GM13976 (cell line): Measurements from ENCODE around the gene GAPDH.
A peak's percentile ranks its signal among the peaks of the same experiment; 100 is the strongest.

ENCODE experiments used
- DNase-seq: peaks from one replicate; pipeline ENCODE4 v3.0.0; 2012; ENCODE audit warnings: low spot score
- in situ Hi-C: fragments of 300-500 bp; cut with MboI; formaldehyde crosslinking; loops from one replicate; pipeline ENCODE4 v1.12.0; 2022; ENCODE audit warnings: low sequenced_read_pairs, mixed read lengths, inconsistent platforms; ENCODE audit not compliant: unreplicated experiment
- TF ChIP-seq, protein P1 (sequence below): IDR thresholded peaks from 2 replicates; pipeline ENCODE4 v1.5.1; 2012; ENCODE audit warnings: borderline replicate concordance, mild to moderate bottlenecking; ENCODE audit not compliant: insufficient read depth; ENCODE audit errors: extremely low read depth, missing control alignments, control extremely low read depth

Gene GAPDH

DNA sequence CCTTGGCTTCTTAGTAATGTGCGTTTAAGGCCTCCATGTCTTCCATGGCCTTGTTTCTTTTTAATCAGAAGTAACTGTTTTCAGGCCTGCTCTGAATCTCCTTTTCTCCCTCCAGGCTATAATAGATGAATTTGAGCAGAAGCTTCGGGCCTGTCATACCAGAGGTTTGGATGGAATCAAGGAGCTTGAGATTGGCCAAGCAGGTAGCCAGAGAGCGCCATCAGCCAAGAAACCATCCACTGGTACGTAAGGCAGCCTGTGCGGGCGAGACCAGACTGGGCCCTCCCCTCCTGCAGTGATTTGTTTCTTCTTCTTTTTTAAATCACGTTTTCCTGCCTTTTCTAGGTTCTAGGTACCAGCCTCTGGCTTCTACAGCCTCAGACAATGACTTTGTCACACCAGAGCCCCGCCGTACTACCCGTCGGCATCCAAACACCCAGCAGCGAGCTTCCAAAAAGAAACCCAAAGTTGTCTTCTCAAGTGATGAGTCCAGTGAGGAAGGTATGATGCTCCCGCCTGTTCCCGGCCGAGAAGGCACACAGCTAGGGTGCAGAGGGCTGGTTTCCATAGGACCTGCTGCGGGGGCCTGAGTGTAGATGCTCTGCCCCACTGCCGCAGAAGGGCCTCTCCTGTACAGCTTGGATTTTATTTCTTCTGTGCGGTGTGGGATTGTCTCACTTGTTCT is 3.6 kb upstream of the GAPDH start:
- TF ChIP-seq, protein P1, sequence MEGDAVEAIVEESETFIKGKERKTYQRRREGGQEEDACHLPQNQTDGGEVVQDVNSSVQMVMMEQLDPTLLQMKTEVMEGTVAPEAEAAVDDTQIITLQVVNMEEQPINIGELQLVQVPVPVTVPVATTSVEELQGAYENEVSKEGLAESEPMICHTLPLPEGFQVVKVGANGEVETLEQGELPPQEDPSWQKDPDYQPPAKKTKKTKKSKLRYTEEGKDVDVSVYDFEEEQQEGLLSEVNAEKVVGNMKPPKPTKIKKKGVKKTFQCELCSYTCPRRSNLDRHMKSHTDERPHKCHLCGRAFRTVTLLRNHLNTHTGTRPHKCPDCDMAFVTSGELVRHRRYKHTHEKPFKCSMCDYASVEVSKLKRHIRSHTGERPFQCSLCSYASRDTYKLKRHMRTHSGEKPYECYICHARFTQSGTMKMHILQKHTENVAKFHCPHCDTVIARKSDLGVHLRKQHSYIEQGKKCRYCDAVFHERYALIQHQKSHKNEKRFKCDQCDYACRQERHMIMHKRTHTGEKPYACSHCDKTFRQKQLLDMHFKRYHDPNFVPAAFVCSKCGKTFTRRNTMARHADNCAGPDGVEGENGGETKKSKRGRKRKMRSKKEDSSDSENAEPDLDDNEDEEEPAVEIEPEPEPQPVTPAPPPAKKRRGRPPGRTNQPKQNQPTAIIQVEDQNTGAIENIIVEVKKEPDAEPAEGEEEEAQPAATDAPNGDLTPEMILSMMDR, result no peak
- no peak for DNase-seq
- in situ Hi-C loops, result no loop called here

GRCh38 chr12:6532051-6532926 is 2.0 kb upstream of the GAPDH start:
- TF ChIP-seq, protein P1, result no peak
- DNase-seq, result peak; percentile 84
- in situ Hi-C loops, result no loop called here

DNA sequence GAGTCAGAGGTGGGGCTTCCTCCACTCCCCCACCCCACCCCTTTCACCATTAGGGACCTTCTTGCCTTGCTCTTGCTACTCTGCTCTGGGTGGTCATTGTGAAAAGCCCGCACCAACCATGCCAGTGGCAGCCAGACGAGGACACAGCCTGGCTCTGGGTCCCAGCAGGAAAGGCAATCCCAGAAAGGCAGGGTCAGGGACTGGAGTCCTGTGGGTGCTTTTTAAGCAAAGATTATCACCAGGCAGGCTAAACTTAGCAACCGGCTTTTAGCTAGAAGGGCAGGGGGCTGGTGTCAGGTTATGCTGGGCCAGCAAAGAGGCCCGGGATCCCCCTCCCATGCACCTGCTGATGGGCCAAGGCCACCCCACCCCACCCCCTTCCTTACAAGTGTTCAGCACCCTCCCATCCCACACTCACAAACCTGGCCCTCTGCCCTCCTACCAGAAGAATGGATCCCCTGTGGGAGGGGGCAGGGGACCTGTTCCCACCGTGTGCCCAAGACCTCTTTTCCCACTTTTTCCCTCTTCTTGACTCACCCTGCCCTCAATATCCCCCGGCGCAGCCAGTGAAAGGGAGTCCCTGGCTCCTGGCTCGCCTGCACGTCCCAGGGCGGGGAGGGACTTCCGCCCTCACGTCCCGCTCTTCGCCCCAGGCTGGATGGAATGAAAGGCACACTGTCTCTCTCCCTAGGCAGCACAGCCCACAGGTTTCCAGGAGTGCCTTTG is 1.2 kb upstream of the GAPDH start:
- TF ChIP-seq, protein P1, result no peak
- peak; percentile 71 for DNase-seq
- in situ Hi-C loops, result no loop called here

DNA sequence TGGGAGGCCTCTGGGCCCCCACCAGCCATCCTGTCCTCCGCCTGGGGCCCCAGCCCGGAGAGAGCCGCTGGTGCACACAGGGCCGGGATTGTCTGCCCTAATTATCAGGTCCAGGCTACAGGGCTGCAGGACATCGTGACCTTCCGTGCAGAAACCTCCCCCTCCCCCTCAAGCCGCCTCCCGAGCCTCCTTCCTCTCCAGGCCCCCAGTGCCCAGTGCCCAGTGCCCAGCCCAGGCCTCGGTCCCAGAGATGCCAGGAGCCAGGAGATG is 729 bp upstream of the GAPDH start:
- TF ChIP-seq, protein P1, result no peak
- DNase-seq, result no peak
- in situ Hi-C loops, result no loop called here

DNA sequence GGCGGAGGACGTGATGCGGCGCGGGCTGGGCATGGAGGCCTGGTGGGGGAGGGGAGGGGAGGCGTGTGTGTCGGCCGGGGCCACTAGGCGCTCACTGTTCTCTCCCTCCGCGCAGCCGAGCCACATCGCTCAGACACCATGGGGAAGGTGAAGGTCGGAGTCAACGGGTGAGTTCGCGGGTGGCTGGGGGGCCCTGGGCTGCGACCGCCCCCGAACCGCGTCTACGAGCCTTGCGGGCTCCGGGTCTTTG is 303 bp downstream of the GAPDH start:
- in situ Hi-C loops, result no loop called here
- TF ChIP-seq, protein P1, result no peak
- DNase-seq, result no peak

DNA sequence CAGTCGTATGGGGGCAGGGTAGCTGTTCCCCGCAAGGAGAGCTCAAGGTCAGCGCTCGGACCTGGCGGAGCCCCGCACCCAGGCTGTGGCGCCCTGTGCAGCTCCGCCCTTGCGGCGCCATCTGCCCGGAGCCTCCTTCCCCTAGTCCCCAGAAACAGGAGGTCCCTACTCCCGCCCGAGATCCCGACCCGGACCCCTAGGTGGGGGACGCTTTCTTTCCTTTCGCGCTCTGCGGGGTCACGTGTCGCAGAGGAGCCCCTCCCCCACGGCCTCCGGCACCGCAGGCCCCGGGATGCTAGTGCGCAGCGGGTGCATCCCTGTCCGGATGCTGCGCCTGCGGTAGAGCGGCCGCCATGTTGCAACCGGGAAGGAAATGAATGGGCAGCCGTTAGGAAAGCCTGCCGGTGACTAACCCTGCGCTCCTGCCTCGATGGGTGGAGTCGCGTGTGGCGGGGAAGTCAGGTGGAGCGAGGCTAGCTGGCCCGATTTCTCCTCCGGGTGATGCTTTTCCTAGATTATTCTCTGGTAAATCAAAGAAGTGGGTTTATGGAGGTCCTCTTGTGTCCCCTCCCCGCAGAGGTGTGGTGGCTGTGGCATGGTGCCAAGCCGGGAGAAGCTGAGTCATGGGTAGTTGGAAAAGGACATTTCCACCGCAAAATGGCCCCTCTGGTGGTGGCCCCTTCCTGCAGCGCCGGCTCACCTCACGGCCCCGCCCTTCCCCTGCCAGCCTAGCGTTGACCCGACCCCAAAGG is 804 bp downstream of the GAPDH start:
- TF ChIP-seq, protein P1, result no peak
- DNase-seq, result peak; percentile 68
- in situ Hi-C loops, result no loop called here
